Karpas-422 (cell line): Measurements from ENCODE around the gene JMJD8. TPM values are rescaled to one million over a fixed set of nuclear protein-coding genes. Genes with fewer than 3 reads are reported as not detected.

Experiments used
- DNase-seq: peaks from one replicate; pipeline ENCODE4 v3.0.0-alpha.2; 2015
- H2AFZ ChIP-seq: fragments of 200-600 bp; sonication (generic); 2 replicates; pipeline ENCODE4 v1.6.1; 2014; ENCODE audit warnings: antibody characterized with exemption, low read length, mixed read lengths
- H3K27ac ChIP-seq: fragments of 200-600 bp; sonication (generic); 2 replicates; pipeline ENCODE4 v1.5.1; 2014; ENCODE audit warnings: mild to moderate bottlenecking, low read length, moderate library complexity
- H3K27me3 ChIP-seq: fragments of 200-600 bp; sonication (generic); 2 replicates; pipeline ENCODE4 v1.6.1; 2014; ENCODE audit warnings: low read length, mixed read lengths
- H3K36me3 ChIP-seq: fragments of 200-600 bp; sonication (generic); 2 replicates; pipeline ENCODE4 v1.6.1; 2014; ENCODE audit warnings: low read length, mixed read lengths; ENCODE audit not compliant: insufficient read depth
- H3K4me1 ChIP-seq: fragments of 200-600 bp; sonication (generic); 2 replicates; pipeline ENCODE4 v1.6.1; 2014; ENCODE audit warnings: mild to moderate bottlenecking, low read length, mixed read lengths
- H3K4me2 ChIP-seq: fragments of 200-600 bp; sonication (generic); 2 replicates; pipeline ENCODE4 v1.6.1; 2014; ENCODE audit warnings: low read length, low read depth, mild to moderate bottlenecking; ENCODE audit not compliant: poor library complexity, severe bottlenecking
- H3K4me3 ChIP-seq: fragments of 200-600 bp; sonication (generic); 2 replicates; pipeline ENCODE4 v1.5.1; 2014; ENCODE audit warnings: mild to moderate bottlenecking, antibody characterized with exemption, low read length, mixed read lengths
- H3K79me2 ChIP-seq: fragments of 200-600 bp; sonication (generic); 2 replicates; pipeline ENCODE4 v1.6.1; 2014; ENCODE audit warnings: mild to moderate bottlenecking, low read length, mixed read lengths
- H3K9ac ChIP-seq: fragments of 200-600 bp; sonication (generic); 2 replicates; pipeline ENCODE4 v1.6.0; 2014; ENCODE audit warnings: low read length
- H3K9me2 ChIP-seq: fragments of 200-600 bp; sonication (generic), shearing (Covaris generic); replicated peaks from 2 replicates; pipeline ENCODE4 v1.6.0; 2014; ENCODE audit warnings: mild to moderate bottlenecking, low read length, moderate library complexity; ENCODE audit not compliant: insufficient read depth
- H3K9me3 ChIP-seq: fragments of 300-700, 200-600 bp; sonication (generic); 2 replicates; pipeline ENCODE4 v1.6.1; 2014; ENCODE audit warnings: low read length, mixed read lengths
- H4K20me1 ChIP-seq: fragments of 200-600 bp; sonication (generic); 2 replicates; pipeline ENCODE4 v1.6.1; 2014; ENCODE audit warnings: mild to moderate bottlenecking, antibody characterized with exemption, low read length, low read depth; ENCODE audit not compliant: insufficient read depth
- total RNA-seq: library from RNA; depleted of rRNA; stranded (reverse); fragments of >200 nt; shearing (Covaris generic); gene quantifications from 2 replicates; pipeline ENCODE4 v1.2.3, GENCODE V29; 2014; ENCODE audit warnings: low replicate concordance

The JMJD8 gene
- total RNA-seq, 1 experiment from 2014 or later, result 28.1 TPM

DNA sequence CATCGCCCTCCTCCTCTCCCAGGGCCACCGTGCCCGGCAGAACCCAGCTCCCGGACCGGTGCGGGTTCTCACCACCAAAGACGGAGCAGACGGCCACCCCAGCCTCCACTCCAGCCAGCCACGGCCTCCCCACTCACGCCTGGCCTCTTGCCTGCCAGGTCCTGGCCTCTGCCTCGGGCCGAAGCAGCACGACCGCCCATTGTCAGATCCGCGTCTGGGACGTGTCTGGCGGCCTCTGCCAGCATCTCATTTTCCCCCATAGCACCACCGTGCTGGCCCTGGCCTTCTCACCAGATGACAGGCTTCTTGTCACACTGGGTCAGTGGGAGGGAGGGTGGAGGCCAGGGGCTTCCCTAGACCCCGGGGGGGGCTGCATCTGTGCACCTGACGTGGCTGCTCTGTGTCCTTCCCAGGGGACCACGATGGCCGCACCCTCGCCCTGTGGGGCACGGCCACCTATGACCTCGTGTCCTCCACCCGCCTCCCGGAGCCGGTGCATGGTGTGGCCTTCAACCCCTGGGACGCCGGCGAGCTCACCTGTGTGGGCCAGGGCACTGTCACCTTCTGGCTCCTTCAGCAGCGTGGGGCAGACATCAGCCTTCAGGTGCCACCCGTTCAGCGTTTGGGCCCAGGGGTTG lies 22.8 kb downstream of the JMJD8 start:
- Histone ChIP-seq H3K9ac (peak overlapping the region; percentile 60), H3K79me2 (0 out of 2 replicates have a peak, but pooled peaks cover 3% of the 10 kb centered on the region), H3K4me2 (peak overlapping the region; percentile 50), H4K20me1 (no peaks in the 10 kb centered on the region), H3K4me3 (peak overlapping the region; percentile 28; the same call in 1 of the 2 replicates), H3K27me3 (no peaks in the 10 kb centered on the region), H3K36me3 (no peaks in the 10 kb centered on the region; the same call in 1 of the 2 replicates), H3K9me2 (no peaks in the 10 kb centered on the region), H3K27ac (no peak overlapping the region), H3K4me1 (peaks cover 13% of the 10 kb centered on the region), H3K9me3 (no peaks in the 10 kb centered on the region), H2AFZ (no peak overlapping the region)
- DNase-seq, result no peak

GRCh38 chr16:660459-661183 lies 23.5 kb downstream of the JMJD8 start:
- no peak overlapping the region for H2AFZ ChIP-seq
- peak overlapping the region; percentile 50 for H3K4me2 ChIP-seq
- no peaks in the 10 kb centered on the region for H3K9me3 ChIP-seq
- H3K79me2 ChIP-seq, result 0 out of 2 replicates have a peak, but pooled peaks cover 3% of the 10 kb centered on the region
- peak overlapping the region; percentile 28; the same call in 1 of the 2 replicates for H3K4me3 ChIP-seq
- H3K27me3 ChIP-seq, result no peaks in the 10 kb centered on the region
- DNase-seq, result peak; percentile 95
- peaks cover 13% of the 10 kb centered on the region for H3K4me1 ChIP-seq
- peak overlapping the region; percentile 22 for H3K27ac ChIP-seq
- H3K36me3 ChIP-seq, result no peaks in the 10 kb centered on the region; the same call in 1 of the 2 replicates
- H4K20me1 ChIP-seq, result no peaks in the 10 kb centered on the region
- H3K9ac ChIP-seq, result peak overlapping the region; percentile 60
- H3K9me2 ChIP-seq, result no peaks in the 10 kb centered on the region

GRCh38 chr16:660132-660458 lies 24.0 kb downstream of the JMJD8 start:
- H3K79me2 ChIP-seq, result 0 out of 2 replicates have a peak, but pooled peaks cover 3% of the 10 kb centered on the region
- peak overlapping the region; percentile 22 for H3K27ac ChIP-seq
- H2AFZ ChIP-seq, result no peak overlapping the region
- H3K9me3 ChIP-seq, result no peaks in the 10 kb centered on the region
- no peak for DNase-seq
- no peaks in the 10 kb centered on the region for H3K9me2 ChIP-seq
- H3K4me3 ChIP-seq, result no peak overlapping the region
- no peaks in the 10 kb centered on the region; the same call in 1 of the 2 replicates for H3K36me3 ChIP-seq
- peak overlapping the region; percentile 37 for H3K9ac ChIP-seq
- H3K4me1 ChIP-seq, result peaks cover 13% of the 10 kb centered on the region
- H4K20me1 ChIP-seq, result no peaks in the 10 kb centered on the region
- H3K4me2 ChIP-seq, result peak overlapping the region; percentile 40
- no peaks in the 10 kb centered on the region for H3K27me3 ChIP-seq

DNA sequence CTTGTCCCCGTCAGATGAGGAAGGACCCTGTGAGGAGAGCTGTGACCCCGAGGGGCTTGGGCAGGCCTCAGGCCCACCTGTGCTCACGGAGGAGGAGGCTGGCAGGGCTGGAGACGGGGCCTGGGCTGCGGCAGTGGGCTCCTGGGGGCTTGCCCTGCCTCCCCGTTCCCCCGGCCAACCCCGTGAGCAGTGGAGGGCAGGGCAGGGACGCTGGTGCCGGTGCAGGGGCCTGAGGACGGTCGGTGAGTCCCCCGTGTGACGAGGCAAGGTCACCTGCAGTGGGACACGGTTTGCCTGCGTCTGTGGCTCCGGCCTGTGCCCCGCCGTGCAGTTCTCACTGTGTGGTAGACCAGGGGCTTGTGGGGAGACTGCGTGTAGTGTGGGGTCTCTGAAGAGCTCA lies 24.5 kb downstream of the JMJD8 start:
- no peak overlapping the region for H3K9ac ChIP-seq

GRCh38 chr16:658679-659571 lies 25.2 kb downstream of the JMJD8 start:
- Histone ChIP-seq H2AFZ (no peak overlapping the region), H4K20me1 (no peaks in the 10 kb centered on the region), H3K27me3 (no peaks in the 10 kb centered on the region), H3K36me3 (no peaks in the 10 kb centered on the region; the same call in 1 of the 2 replicates), H3K27ac (no peak overlapping the region), H3K4me3 (no peak overlapping the region), H3K9ac (no peak overlapping the region), H3K9me2 (no peaks in the 10 kb centered on the region), H3K79me2 (0 out of 2 replicates have a peak, but pooled peaks cover 3% of the 10 kb centered on the region), H3K9me3 (no peaks in the 10 kb centered on the region), H3K4me2 (no peak overlapping the region), H3K4me1 (peaks cover 13% of the 10 kb centered on the region)
- DNase-seq, result peak; percentile 37

More for the DNA sequence above, 24.5 kb downstream of the JMJD8 start:
- H3K79me2 ChIP-seq, result 0 out of 2 replicates have a peak, but pooled peaks cover 3% of the 10 kb centered on the region
- no peaks in the 10 kb centered on the region; the same call in 1 of the 2 replicates for H3K36me3 ChIP-seq
- no peak overlapping the region for H3K4me2 ChIP-seq
- no peaks in the 10 kb centered on the region for H4K20me1 ChIP-seq
- H3K9me2 ChIP-seq, result no peaks in the 10 kb centered on the region
- H3K27ac ChIP-seq, result no peak overlapping the region
- peaks cover 13% of the 10 kb centered on the region for H3K4me1 ChIP-seq
- H3K4me3 ChIP-seq, result no peak overlapping the region
- H3K27me3 ChIP-seq, result no peaks in the 10 kb centered on the region
- no peak overlapping the region for H2AFZ ChIP-seq
- DNase-seq, result no peak
- H3K9me3 ChIP-seq, result no peaks in the 10 kb centered on the region

- Histone ChIP-seq H3K27me3 (no peaks in the 10 kb centered on the region), H3K4me1 (peaks cover 13% of the 10 kb centered on the region), H3K9me2 (no peaks in the 10 kb centered on the region), H3K27ac (no peak overlapping the region), H3K4me3 (no peak overlapping the region), H4K20me1 (no peaks in the 10 kb centered on the region), H3K9me3 (no peaks in the 10 kb centered on the region), H2AFZ (no peak overlapping the region), H3K4me2 (no peak overlapping the region), H3K79me2 (0 out of 2 replicates have a peak, but pooled peaks cover 3% of the 10 kb centered on the region), H3K36me3 (no peaks in the 10 kb centered on the region), H3K9ac (no peak overlapping the region)
- no peak for DNase-seq
These were observed 26.6 kb downstream of the JMJD8 start for GRCh38 chr16:657487-657886.

DNA sequence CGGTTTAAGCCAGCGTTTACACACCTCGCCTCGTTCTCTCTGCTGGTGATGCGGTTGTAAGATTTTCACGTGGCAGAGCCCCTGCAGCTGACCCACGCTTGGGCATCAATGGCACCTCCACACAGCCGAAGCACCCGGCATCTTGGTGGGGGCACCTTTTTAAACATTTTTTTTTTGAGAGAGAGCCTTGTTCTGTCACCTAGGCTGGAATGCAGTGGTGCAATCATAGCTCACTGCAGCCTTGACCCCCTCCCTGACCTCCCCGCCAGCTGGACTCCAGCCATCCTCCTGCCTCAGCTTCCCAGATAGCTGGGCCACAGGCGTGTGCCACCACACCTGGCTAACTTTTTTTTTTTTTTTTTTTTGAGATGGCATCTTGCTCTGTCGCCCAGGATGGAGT lies 30.1 kb downstream of the JMJD8 start:
- no peak for DNase-seq
- no peaks in the 10 kb centered on the region for H3K9me3 ChIP-seq
- no peak overlapping the region for H2AFZ ChIP-seq
- H3K4me3 ChIP-seq, result no peak overlapping the region
- no peaks in the 10 kb centered on the region for H3K36me3 ChIP-seq
- no peaks in the 10 kb centered on the region for H3K27me3 ChIP-seq
- no peak overlapping the region for H3K27ac ChIP-seq
- H3K79me2 ChIP-seq, result peaks cover 16% of the 10 kb centered on the region
- no peak overlapping the region for H3K9ac ChIP-seq
- H3K4me2 ChIP-seq, result no peak overlapping the region
- no peaks in the 10 kb centered on the region for H4K20me1 ChIP-seq
- H3K9me2 ChIP-seq, result no peaks in the 10 kb centered on the region
- peaks cover 13% of the 10 kb centered on the region for H3K4me1 ChIP-seq
